A549 (cell line): ENCODE data around the gene TMC4. TPM values are rescaled to one million over a fixed set of nuclear protein-coding genes. Genes with fewer than 3 reads are reported as not detected.

ENCODE experiments used
- BHLHE40 ChIP-seq: IDR thresholded peaks from 2 replicates; pipeline ENCODE4 v1.6.1; 2012; ENCODE audit warnings: low read depth, low read length, inconsistent platforms
- CBX2 ChIP-seq: fragments of 200-600 bp; sonication (generic); IDR thresholded peaks from 2 replicates; pipeline ENCODE4 v1.6.1; 2016; ENCODE audit warnings: low read depth, mild to moderate bottlenecking, borderline replicate concordance
- CBX8 ChIP-seq: fragments of 200-600 bp; sonication (generic); IDR thresholded peaks from 2 replicates; pipeline ENCODE4 v1.6.1; 2016
- CEBPB ChIP-seq, 2 experiments: fragments of >200 bp in 1 of 2; sonication (Bioruptor Twin) in 1 of 2; formaldehyde crosslinking in 1 of 2; IDR thresholded peaks; 2 replicates each; pipeline ENCODE4 v1.6.1; 2012 to 2016
- CHD2 ChIP-seq: fragments of 150-350 bp; IDR thresholded peaks from 2 replicates; pipeline ENCODE4 v1.6.1; 2014; ENCODE audit warnings: low read length; ENCODE audit not compliant: partially characterized antibody
- CHD4 ChIP-seq: fragments of 200-600 bp; sonication (generic); IDR thresholded peaks from 2 replicates; pipeline ENCODE4 v1.6.1; 2016; ENCODE audit warnings: antibody characterized with exemption, mild to moderate bottlenecking, borderline replicate concordance
- EHF ChIP-seq: fragments of 250-450 bp; sonication (Bioruptor Pico); IDR thresholded peaks from 2 replicates; pipeline ENCODE4 v1.5.0; 2020; ENCODE audit warnings: mild to moderate bottlenecking
- EHMT2 ChIP-seq: fragments of 200-600 bp; sonication (generic); IDR thresholded peaks from 2 replicates; pipeline ENCODE4 v1.6.1; 2016; ENCODE audit warnings: antibody characterized with exemption, low read depth, mild to moderate bottlenecking, moderate library complexity
- ESRRA ChIP-seq: fragments of 150-350 bp; IDR thresholded peaks from 2 replicates; pipeline ENCODE4 v1.6.1; 2014; ENCODE audit warnings: mild to moderate bottlenecking, low read length, borderline replicate concordance
- GATA3 ChIP-seq: IDR thresholded peaks from 2 replicates; pipeline ENCODE4 v1.6.1; 2012; ENCODE audit warnings: borderline replicate concordance
- JUN ChIP-seq, 2 experiments: fragments of >200 bp; sonication (Bioruptor Twin); formaldehyde crosslinking; IDR thresholded peaks; 2 replicates in 1 of 2; 3 replicates in 1 of 2; pipeline ENCODE4 v1.6.1; 2016 to 2017
- PHF8 ChIP-seq: fragments of 200-600 bp; sonication (generic); IDR thresholded peaks from 2 replicates; pipeline ENCODE4 v1.6.1; 2016; ENCODE audit warnings: low read depth, mild to moderate bottlenecking, antibody characterized with exemption, moderate library complexity, borderline replicate concordance
- POLR2A ChIP-seq: IDR thresholded peaks from 2 replicates; pipeline ENCODE4 v1.6.1; 2012; ENCODE audit warnings: mild to moderate bottlenecking, low read length
- RARB ChIP-seq: fragments of 250-450 bp; sonication (Bioruptor Pico); IDR thresholded peaks from 2 replicates; pipeline ENCODE4 v1.8.0; 2021; ENCODE audit warnings: mild to moderate bottlenecking, moderate library complexity
- RCOR1 ChIP-seq: fragments of 150-350 bp; IDR thresholded peaks from 2 replicates; pipeline ENCODE4 v1.6.1; 2014; ENCODE audit warnings: antibody characterized with exemption, low read length, low read depth
- RFX5 ChIP-seq: fragments of 450-650 bp; IDR thresholded peaks from 2 replicates; pipeline ENCODE4 v1.7.1; 2014; ENCODE audit warnings: antibody characterized with exemption, mild to moderate bottlenecking, moderate library complexity
- RNF2 ChIP-seq: fragments of 200-600 bp; sonication (generic); IDR thresholded peaks from 2 replicates; pipeline ENCODE4 v1.6.1; 2016; ENCODE audit warnings: low read depth, mild to moderate bottlenecking, antibody characterized with exemption, moderate library complexity, borderline replicate concordance
- SREBF2 ChIP-seq: fragments of 450-650 bp; IDR thresholded peaks from 2 replicates; pipeline ENCODE4 v1.6.1; 2014; ENCODE audit warnings: mild to moderate bottlenecking, moderate library complexity
- TFCP2L1 ChIP-seq: fragments of 250-450 bp; sonication (Bioruptor Pico); IDR thresholded peaks from 2 replicates; pipeline ENCODE4 v1.5.0; 2021; ENCODE audit warnings: mild to moderate bottlenecking
- ZNF302 ChIP-seq: fragments of 250-450 bp; sonication (Bioruptor Pico); IDR thresholded peaks from 2 replicates; pipeline ENCODE4 v1.9.0; 2021; ENCODE audit warnings: inconsistent platforms, mild to moderate bottlenecking, moderate library complexity
- polyA plus RNA-seq, 4 experiments: library from polyadenylated mRNA; depleted of rRNA in 3 of 4; stranded (reverse); fragments of >200 nt; fragmentation: RNase III in 1 of 4; extraction: RNeasy Plus Mini Kit Qiagen cat#74134 plus additional on column Dnase treatment in 1 of 4; gene quantifications; 2 replicates in 3 of 4; 3 replicates in 1 of 4; pipeline ENCODE4 v1.2.3, GENCODE V29; 2011 to 2017
- TF ChIP-seq, protein P1 (sequence below): fragments of 250-450 bp; sonication (Bioruptor Pico); IDR thresholded peaks from 2 replicates; pipeline ENCODE4 v1.5.0; 2020; ENCODE audit warnings: low read depth, mild to moderate bottlenecking, moderate library complexity
- TF ChIP-seq, protein P2 (sequence below): IDR thresholded peaks from 2 replicates; pipeline ENCODE4 v1.6.1; 2012
- TF ChIP-seq, protein P3 (sequence below): fragments of 450-650 bp; IDR thresholded peaks from 2 replicates; pipeline ENCODE4 v1.6.1; 2014; ENCODE audit warnings: antibody characterized with exemption
- TF ChIP-seq, protein P4 (sequence below): IDR thresholded peaks from 2 replicates; pipeline ENCODE4 v1.6.1; 2012; ENCODE audit warnings: low read depth, borderline replicate concordance

TMC4 gene
- polyA plus RNA-seq, 2 of the 4 experiments (the other 2 are of a cell fraction), result 0.84 to 0.85 TPM

- TF ChIP-seq SREBF2 (no peak), RCOR1 (no peak), GATA3 (no peak), EHF (CRISPR knock-in tag) (no peak), JUN (IDR thresholded peaks at IDR 0.05) (peak; percentile 74 to 89; a peak in 3 of 5 replicates), CEBPB (IDR thresholded peaks at IDR 0.05) (no peak), RARB (CRISPR knock-in tag) (no peak), POLR2A (peak; percentile 83), CHD2 (peak; percentile 7), RNF2 (no peak), BHLHE40 (no peak), RFX5 (no peak), CBX8 (no peak), ZNF302 (CRISPR knock-in tag) (no peak), TFCP2L1 (CRISPR knock-in tag) (no peak), EHMT2 (no peak), ESRRA (no peak), PHF8 (peak; percentile 91), CHD4 (no peak), CBX2 (peak; percentile 98)
- TF ChIP-seq, protein P1, sequence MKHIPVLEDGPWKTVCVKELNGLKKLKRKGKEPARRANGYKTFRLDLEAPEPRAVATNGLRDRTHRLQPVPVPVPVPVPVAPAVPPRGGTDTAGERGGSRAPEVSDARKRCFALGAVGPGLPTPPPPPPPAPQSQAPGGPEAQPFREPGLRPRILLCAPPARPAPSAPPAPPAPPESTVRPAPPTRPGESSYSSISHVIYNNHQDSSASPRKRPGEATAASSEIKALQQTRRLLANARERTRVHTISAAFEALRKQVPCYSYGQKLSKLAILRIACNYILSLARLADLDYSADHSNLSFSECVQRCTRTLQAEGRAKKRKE (CRISPR knock-in tag), result no peak
- TF ChIP-seq, protein P2, sequence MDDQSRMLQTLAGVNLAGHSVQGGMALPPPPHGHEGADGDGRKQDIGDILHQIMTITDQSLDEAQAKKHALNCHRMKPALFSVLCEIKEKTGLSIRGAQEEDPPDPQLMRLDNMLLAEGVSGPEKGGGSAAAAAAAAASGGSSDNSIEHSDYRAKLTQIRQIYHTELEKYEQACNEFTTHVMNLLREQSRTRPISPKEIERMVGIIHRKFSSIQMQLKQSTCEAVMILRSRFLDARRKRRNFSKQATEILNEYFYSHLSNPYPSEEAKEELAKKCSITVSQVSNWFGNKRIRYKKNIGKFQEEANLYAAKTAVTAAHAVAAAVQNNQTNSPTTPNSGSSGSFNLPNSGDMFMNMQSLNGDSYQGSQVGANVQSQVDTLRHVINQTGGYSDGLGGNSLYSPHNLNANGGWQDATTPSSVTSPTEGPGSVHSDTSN, result no peak
- TF ChIP-seq, protein P3, sequence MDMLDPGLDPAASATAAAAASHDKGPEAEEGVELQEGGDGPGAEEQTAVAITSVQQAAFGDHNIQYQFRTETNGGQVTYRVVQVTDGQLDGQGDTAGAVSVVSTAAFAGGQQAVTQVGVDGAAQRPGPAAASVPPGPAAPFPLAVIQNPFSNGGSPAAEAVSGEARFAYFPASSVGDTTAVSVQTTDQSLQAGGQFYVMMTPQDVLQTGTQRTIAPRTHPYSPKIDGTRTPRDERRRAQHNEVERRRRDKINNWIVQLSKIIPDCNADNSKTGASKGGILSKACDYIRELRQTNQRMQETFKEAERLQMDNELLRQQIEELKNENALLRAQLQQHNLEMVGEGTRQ, result no peak
- TF ChIP-seq, protein P4, sequence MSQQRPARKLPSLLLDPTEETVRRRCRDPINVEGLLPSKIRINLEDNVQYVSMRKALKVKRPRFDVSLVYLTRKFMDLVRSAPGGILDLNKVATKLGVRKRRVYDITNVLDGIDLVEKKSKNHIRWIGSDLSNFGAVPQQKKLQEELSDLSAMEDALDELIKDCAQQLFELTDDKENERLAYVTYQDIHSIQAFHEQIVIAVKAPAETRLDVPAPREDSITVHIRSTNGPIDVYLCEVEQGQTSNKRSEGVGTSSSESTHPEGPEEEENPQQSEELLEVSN, result peak; percentile 83
Measured at GRCh38 chr19:54137699-54138488, 35.1 kb downstream of the TMC4 start, which contains the start of gene CNOT3 (continued).
